ENCODE results near the gene GRIN1. TPM values are rescaled to one million over a fixed set of nuclear protein-coding genes. Genes with fewer than 3 reads are reported as not detected.

Gene GRIN1
- total RNA-seq, 1 donor from 2014 or later = 0.15 TPM

- intact Hi-C loops (cut with micrococcal nuclease) = loop anchor here (1.0 kb wide), 5 partner anchors 17 to 118 kb away; partner anchors contain the start of genes ANAPC2, NELFB, SSNA1 and TUBB4B
Observed at GRCh38 chr9:137205126-137206069, 66.4 kb downstream of the GRIN1 start, which contains the start of the genes NDOR1 and TMEM203. TSS of gene NDOR1 (plus strand) at chr9:137205700. CDS start at chr9:137205778, 78 bp downstream. TSS of gene TMEM203 (minus strand) at chr9:137205648. CDS start at chr9:137205414, 234 bp downstream.

- intact Hi-C loops (cut with micrococcal nuclease) = loop anchor here (1.0 kb wide), 1 partner anchor 35 kb away; the partner anchor contains the start of gene TUBB4B
Observed at GRCh38 chr9:137206602-137207001, 67.6 kb downstream of the GRIN1 start.

DNA sequence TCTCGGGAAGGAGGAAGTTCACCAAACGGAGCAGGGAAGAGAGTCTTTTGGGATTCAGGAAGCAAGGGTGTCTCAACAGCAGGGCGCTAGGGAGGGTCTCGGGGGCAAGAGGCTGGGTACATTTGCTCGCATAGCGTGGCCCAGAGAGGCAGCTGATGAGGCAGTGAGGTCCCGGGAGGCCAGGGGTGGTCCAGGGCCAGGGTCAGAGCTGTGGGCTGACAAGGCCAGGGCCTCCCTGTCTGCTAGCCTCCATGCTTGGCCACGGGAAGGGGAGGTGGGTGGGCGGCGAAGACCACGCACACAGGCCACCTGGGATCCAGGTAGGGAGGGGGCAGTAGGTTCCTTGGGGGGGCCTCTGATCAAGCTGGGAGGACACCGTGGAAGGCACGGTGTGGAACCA is 72.6 kb downstream of the GRIN1 start:
- intact Hi-C loops (cut with micrococcal nuclease) = no loop called here

- intact Hi-C loops (cut with micrococcal nuclease) = no loop called here
Observed at GRCh38 chr9:137212520-137212919, 73.6 kb downstream of the GRIN1 start.

DNA sequence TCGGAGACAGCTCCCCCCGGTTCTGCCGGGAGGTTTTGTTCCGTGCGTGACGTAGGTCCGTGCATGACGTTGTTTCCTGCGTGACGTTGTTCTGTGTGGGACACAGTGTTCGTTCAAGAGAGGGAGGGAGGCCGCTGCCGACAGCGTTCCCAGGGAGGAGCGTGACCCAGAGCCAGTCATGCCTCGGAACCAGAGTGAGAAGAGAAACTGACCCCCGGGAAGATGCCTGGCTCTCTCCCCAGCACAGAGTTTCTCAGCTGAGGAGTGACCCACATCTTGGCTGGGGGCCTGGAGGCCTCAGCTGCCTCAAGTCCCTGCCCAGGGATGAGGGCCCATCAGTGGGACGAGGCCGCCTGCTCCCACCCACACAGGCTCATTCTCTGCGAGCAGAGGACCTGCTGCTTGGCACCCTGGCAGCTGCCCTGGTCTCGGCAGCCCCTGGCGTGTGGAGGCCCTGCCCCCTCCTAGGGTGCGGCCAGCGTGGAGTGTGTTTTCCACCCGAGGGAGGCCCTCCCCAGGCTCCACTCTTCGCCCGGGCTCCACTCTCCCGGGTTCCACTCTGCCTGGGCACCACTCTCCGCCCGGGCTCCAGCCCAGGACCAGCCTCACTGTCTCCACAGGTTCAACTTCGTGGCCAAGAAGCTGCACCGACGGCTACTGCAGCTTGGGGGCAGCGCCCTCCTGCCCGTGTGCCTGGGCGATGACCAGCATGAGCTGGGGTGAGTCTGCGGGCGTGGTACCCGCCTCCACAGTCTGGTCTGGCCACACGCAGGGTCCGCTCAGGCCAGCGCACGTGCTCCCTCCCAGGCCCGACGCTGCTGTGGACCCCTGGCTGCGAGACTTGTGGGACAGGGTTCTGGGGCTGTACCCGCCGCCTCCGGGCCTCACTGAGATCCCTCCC is 74.5 kb downstream of the GRIN1 start:
- intact Hi-C loops (cut with micrococcal nuclease) = no loop called here

GRCh38 chr9:137214620-137215019 is 75.7 kb downstream of the GRIN1 start:
- intact Hi-C loops (cut with micrococcal nuclease) = no loop called here

DNA sequence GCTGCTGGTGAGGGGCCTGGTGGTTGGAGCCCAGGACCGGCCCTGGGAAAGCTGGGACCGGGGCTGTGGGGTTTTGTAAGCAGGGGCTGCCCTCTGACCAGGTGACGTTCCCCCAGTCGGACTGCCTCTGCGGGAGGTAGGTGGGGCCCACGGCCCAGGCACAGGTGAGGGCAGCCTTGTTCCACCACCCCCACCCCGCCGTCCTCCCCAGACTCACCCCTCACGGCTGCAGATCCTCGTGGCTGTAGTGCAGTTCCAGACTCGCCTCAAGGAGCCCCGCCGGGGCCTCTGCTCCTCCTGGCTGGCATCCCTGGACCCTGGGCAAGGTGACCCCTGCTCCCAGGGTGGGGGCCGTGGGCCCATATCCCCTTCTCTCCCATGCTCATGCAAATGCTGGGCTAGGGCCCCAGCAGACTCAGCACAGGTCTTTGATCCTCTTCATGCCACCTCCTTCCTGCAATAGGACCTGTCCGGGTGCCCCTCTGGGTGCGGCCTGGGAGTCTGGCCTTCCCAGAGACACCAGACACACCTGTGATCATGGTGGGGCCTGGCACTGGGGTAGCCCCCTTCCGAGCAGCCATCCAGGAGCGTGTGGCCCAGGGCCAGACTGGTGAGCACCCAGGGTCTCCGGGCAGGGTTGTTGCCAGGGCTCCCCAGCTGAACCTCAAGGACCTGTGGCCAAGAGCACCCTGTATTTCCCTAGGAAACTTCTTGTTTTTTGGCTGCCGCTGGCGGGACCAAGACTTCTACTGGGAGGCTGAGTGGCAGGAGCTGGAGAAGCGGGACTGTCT is 76.4 kb downstream of the GRIN1 start:
- intact Hi-C loops (cut with micrococcal nuclease) = no loop called here

GRCh38 chr9:137216188-137216965 is 77.4 kb downstream of the GRIN1 start:
- intact Hi-C loops (cut with micrococcal nuclease) = no loop called here

- intact Hi-C loops (cut with micrococcal nuclease) = no loop called here
Observed at GRCh38 chr9:137217276-137218211, 78.6 kb downstream of the GRIN1 start.

- intact Hi-C loops (cut with micrococcal nuclease) = no loop called here
Observed at GRCh38 chr9:137218212-137218753, 79.3 kb downstream of the GRIN1 start.

Other genes starting within 250 kb of the GRIN1 start
- gene FBXW5, start 194.4 kb upstream of the GRIN1 start, total RNA-seq = 117 and 119 TPM in 2 replicates
- 3.1 and 4.2 TPM in 2 replicates for gene C8G, start 193.9 kb upstream of the GRIN1 start, total RNA-seq
- 3.2 and 3.8 TPM in 2 replicates for gene LCN12, start 186.9 kb upstream of the GRIN1 start, total RNA-seq
- gene PTGDS, start 161.7 kb upstream of the GRIN1 start, total RNA-seq = 5.2 and 5.3 TPM in 2 replicates
- gene LCNL1, start 156.2 kb upstream of the GRIN1 start, total RNA-seq = not detected in 2 replicates
- gene PAXX, start 146.7 kb upstream of the GRIN1 start, total RNA-seq = 79.8 and 84.2 TPM in 2 replicates
- 1.4 and 1.8 TPM in 2 replicates for gene CLIC3, start 142.6 kb upstream of the GRIN1 start, total RNA-seq
- gene ABCA2, start 110.9 kb upstream of the GRIN1 start, total RNA-seq = 30.0 and 33.9 TPM in 2 replicates
- 1.7 and 1.9 TPM in 2 replicates for gene FUT7, start 107.1 kb upstream of the GRIN1 start, total RNA-seq
- 56.7 and 57.3 TPM in 2 replicates for gene NPDC1, start 93.0 kb upstream of the GRIN1 start, total RNA-seq
- not detected in 2 replicates for gene ENTPD2, start 85.1 kb upstream of the GRIN1 start, total RNA-seq
- 19.7 and 21.1 TPM in 2 replicates for gene SAPCD2, start 68.6 kb upstream of the GRIN1 start, total RNA-seq
- gene UAP1L1, start 61.6 kb upstream of the GRIN1 start, total RNA-seq = 15.1 and 15.7 TPM in 2 replicates
- 50.4 and 54.3 TPM in 2 replicates for gene MAN1B1, start 52.2 kb upstream of the GRIN1 start, total RNA-seq
- gene DPP7, start 24.4 kb upstream of the GRIN1 start, total RNA-seq = 251 and 260 TPM in 2 replicates
- not detected in 2 replicates for gene LRRC26, start 30.9 kb downstream of the GRIN1 start, total RNA-seq
- gene TMEM210, start 32.9 kb downstream of the GRIN1 start, total RNA-seq = not detected in 2 replicates
- 77.0 and 77.9 TPM in 2 replicates for gene ANAPC2, start 49.4 kb downstream of the GRIN1 start, total RNA-seq
- gene SSNA1, start 49.5 kb downstream of the GRIN1 start, total RNA-seq = 88.4 and 88.8 TPM in 2 replicates
- 9.5 and 9.9 TPM in 2 replicates for gene TPRN, start 61.6 kb downstream of the GRIN1 start, total RNA-seq
- gene TMEM203, start 66.5 kb downstream of the GRIN1 start, total RNA-seq = 29.4 and 30.7 TPM in 2 replicates
- 40.9 and 45.3 TPM in 2 replicates for gene NDOR1, start 66.5 kb downstream of the GRIN1 start, total RNA-seq
- gene RNF208, start 83.1 kb downstream of the GRIN1 start, total RNA-seq = 4.3 and 5.0 TPM in 2 replicates
- 0.27 TPM in 2 replicates for gene CYSRT1, start 86.0 kb downstream of the GRIN1 start, total RNA-seq
- gene RNF224, start 88.3 kb downstream of the GRIN1 start, total RNA-seq = not detected in 2 replicates
- not detected in 2 replicates for gene SLC34A3, start 91.7 kb downstream of the GRIN1 start, total RNA-seq
- gene TUBB4B, start 102.1 kb downstream of the GRIN1 start, total RNA-seq = 275 and 280 TPM in 2 replicates
- gene STPG3, start 112.1 kb downstream of the GRIN1 start, total RNA-seq = 0.27 TPM in 1 of 2 replicates, not detected in the other
- gene NELFB, start 116.2 kb downstream of the GRIN1 start, total RNA-seq = 64.6 and 66.9 TPM in 2 replicates
- 16.8 and 16.9 TPM in 2 replicates for gene TOR4A, start 138.6 kb downstream of the GRIN1 start, total RNA-seq
- gene NRARP, start 163.1 kb downstream of the GRIN1 start, total RNA-seq = 1.5 and 1.8 TPM in 2 replicates